K562 (cell line): ENCODE results near the gene CCDC33. TPM values are rescaled to one million over a fixed set of nuclear protein-coding genes. Genes with fewer than 3 reads are reported as not detected.
A peak's percentile ranks its signal among the peaks of the same experiment; 100 is the strongest.

Experiments used
- ATAC-seq: fragments of 200-7000 bp; cut with Tn5 transposase; 3 replicates; pipeline ENCODE4 v1.9.1; 2020; ENCODE audit warnings: moderate library complexity
- BruUV-seq: library from RNA; stranded (reverse); fragments of 400-500 nt; replicated peaks from 2 replicates; lab custom pipeline; 2021; lab: Mats Ljungman, UMichigan
- CTCF ChIA-PET: fragments of 300-600 bp; formaldehyde crosslinking; extraction: SDS; loops from one replicate; lab custom pipeline; 2021; ENCODE audit warnings: low intra/inter-chr PET ratio; lab: Yijun Ruan, JAX
- POLR2A ChIA-PET: fragments of 300-600, 350-650 bp; sonication (Branson Sonifier 250); formaldehyde crosslinking; extraction: SDS; loops from one replicate; lab custom pipeline; 2021; ENCODE audit warnings: antibody characterized with exemption, inconsistent platforms; lab: Yijun Ruan, JAX
- DNase-seq, 4 experiments: peaks; one replicate each; pipeline versions ENCODE4 v3.0.0 to v3.0.0-alpha.2; 2011 to 2018; ENCODE audit warnings: low spot score in 3 of 4, mixed read lengths in 3 of 4; ENCODE audit errors: extremely low read depth in 1 of 4
- FAIRE-seq: peaks from 2 replicates; lab custom pipeline; 2011; peaks lifted over from hg19 to GRCh38; lab: Jason Lieb, UNC
- H2AFZ ChIP-seq: 2 replicates; pipeline ENCODE4 v1.6.0; 2011; ENCODE audit warnings: low read depth, low read length, control low read depth, inconsistent platforms
- H3K27ac ChIP-seq: fragments of 200-600 bp; 3 replicates; pipeline ENCODE4 v1.8.0; 2011; ENCODE audit warnings: low read depth, mild to moderate bottlenecking, control low read depth, inconsistent platforms, low read length, moderate library complexity, mixed read lengths; ENCODE audit errors: extremely low read depth
- H3K27me3 ChIP-seq, 2 experiments: fragments of 300-600 bp in 1 of 2; 2 replicates in 1 of 2; 3 replicates in 1 of 2; pipeline versions ENCODE4 v1.6.0 to v1.8.0; 2011; ENCODE audit warnings: inconsistent platforms in 2 of 2, low read length in 2 of 2, mild to moderate bottlenecking in 1 of 2, mixed read lengths in 1 of 2, moderate library complexity in 1 of 2; ENCODE audit not compliant: control insufficient read depth in 2 of 2, insufficient read depth in 2 of 2
- H3K36me3 ChIP-seq: fragments of 300-600 bp; 3 replicates; pipeline ENCODE4 v1.8.0; 2011; ENCODE audit warnings: mild to moderate bottlenecking, low read length, inconsistent platforms; ENCODE audit not compliant: control insufficient read depth, insufficient read depth
- H3K4me1 ChIP-seq, 2 experiments: fragments of 200-600 bp in 1 of 2; replicated peaks in 1 of 2; 2 replicates in 1 of 2; 3 replicates in 1 of 2; pipeline versions ENCODE4 v1.5.1 to v1.8.0; 2011; ENCODE audit warnings: inconsistent platforms in 2 of 2, low read length in 2 of 2, mild to moderate bottlenecking in 1 of 2, mixed read lengths in 1 of 2, moderate library complexity in 1 of 2; ENCODE audit not compliant: control insufficient read depth in 2 of 2, insufficient read depth in 2 of 2
- H3K4me2 ChIP-seq: 2 replicates; pipeline ENCODE4 v1.6.1; 2011; ENCODE audit warnings: low read length, control low read depth, inconsistent platforms, mixed read lengths; ENCODE audit not compliant: insufficient read depth
- H3K4me3 ChIP-seq: fragments of 200-600 bp; sonication (generic), shearing (Covaris generic); 2 replicates; pipeline ENCODE4 v1.5.1; 2016; ENCODE audit warnings: control low read depth, inconsistent platforms
- H3K79me2 ChIP-seq: fragments of 200-600 bp; 3 replicates; pipeline ENCODE4 v1.8.0; 2011; ENCODE audit warnings: low read length, inconsistent platforms; ENCODE audit not compliant: control insufficient read depth, insufficient read depth
- H3K9ac ChIP-seq, 2 experiments: 2 replicates each; pipeline versions ENCODE4 v1.6.0 to v1.6.1; 2011; ENCODE audit warnings: low read depth in 2 of 2, low read length in 2 of 2, control low read depth in 1 of 2, inconsistent platforms in 1 of 2, mild to moderate bottlenecking in 1 of 2, mixed read lengths in 1 of 2; ENCODE audit not compliant: insufficient read depth in 1 of 2
- H3K9me1 ChIP-seq: one replicate; pipeline ENCODE4 v1.6.0; 2011; ENCODE audit warnings: inconsistent platforms, mild to moderate bottlenecking, low read length, moderate library complexity; ENCODE audit not compliant: control insufficient read depth, insufficient read depth
- H3K9me3 ChIP-seq: replicated peaks from 2 replicates; pipeline ENCODE4 v1.5.1; 2011; ENCODE audit warnings: low read depth, low read length, inconsistent platforms; ENCODE audit not compliant: control insufficient read depth, insufficient read depth
- H4K20me1 ChIP-seq: replicated peaks from 2 replicates; pipeline ENCODE4 v1.6.1; 2011; ENCODE audit warnings: low read length, inconsistent platforms, mixed read lengths; ENCODE audit not compliant: control insufficient read depth, insufficient read depth
- FOS ChIP-seq: IDR thresholded peaks from 3 replicates; pipeline ENCODE4 v1.6.1; 2011; ENCODE audit not compliant: insufficient read length; ENCODE audit errors: extremely low read depth
- FOXA1 ChIP-seq: fragments of 450-650 bp; IDR thresholded peaks from 2 replicates; pipeline ENCODE4 v1.6.1; 2016; ENCODE audit warnings: mild to moderate bottlenecking, borderline replicate concordance
- RAD21 ChIP-seq, 2 experiments: fragments of 250-450 bp in 1 of 2; fragments of 450-650 bp in 1 of 2; sonication (Bioruptor Pico) in 1 of 2; formaldehyde crosslinking in 1 of 2; IDR thresholded peaks in 1 of 2; conservative IDR thresholded peaks in 1 of 2; 2 replicates each; pipeline versions ENCODE4 v1.4.0 to v1.8.0; 2020 to 2022; ENCODE audit warnings: mild to moderate bottlenecking in 2 of 2, moderate library complexity in 1 of 2
- RBM39 ChIP-seq: fragments of 200-400 bp; formaldehyde crosslinking; optimal IDR thresholded peaks from 2 replicates; pipeline ENCODE3; 2018; ENCODE audit warnings: low read depth, low read length
- SMAD4 ChIP-seq: fragments of 250-450 bp; sonication (Bioruptor Pico); conservative IDR thresholded peaks from 2 replicates; pipeline ENCODE4 v1.8.0; 2021; ENCODE audit warnings: inconsistent platforms, mild to moderate bottlenecking, moderate library complexity
- SMC3 ChIP-seq: conservative IDR thresholded peaks from 2 replicates; pipeline ENCODE4 v1.6.1; 2011; ENCODE audit warnings: low read depth, low read length, improper control_type of control experiment; ENCODE audit not compliant: insufficient read depth
- WGBS: fragments of 100-300 bp; shearing (Covaris generic); methylation state at CpG from one replicate; pipeline ENCODE4 v1.1.6; 2016; ENCODE audit warnings: low coverage, mixed read lengths; ENCODE audit not compliant: insufficient coverage; ENCODE audit errors: missing lambda C conversion rate; 5-methylcytosine and 5-hydroxymethylcytosine counted together
- in situ Hi-C: fragments of 300-500 bp; cut with MboI; formaldehyde crosslinking; loops from 4 replicates; pipeline ENCODE4 v1.15.0; 2018; ENCODE audit warnings: inconsistent platforms, mixed read lengths
- intact Hi-C: fragments of 100-400 bp; cut with micrococcal nuclease; formaldehyde crosslinking; loops from 2 replicates; pipeline ENCODE4 v1.14.2; 2022
- polyA plus RNA-seq, 8 experiments: library from polyadenylated mRNA; depleted of rRNA in 4 of 8; stranded (reverse) in 5 of 8; unstranded in 3 of 8; fragments of >200 nt; fragmentation: Nextera tagmentation in 2 of 8; fragmentation: Illumina TruSeq in 1 of 8; extraction: Ambion mirVana in 2 of 8; extraction: Trizol in 1 of 8; gene quantifications; 2 replicates each; pipeline versions ENCODE4 v1.2.1 to v1.2.3, GENCODE V29; 2011 to 2014; ENCODE audit warnings: inconsistent platforms in 1 of 8, missing spikeins in 1 of 8
- total RNA-seq, 7 experiments: library from RNA; depleted of rRNA in 6 of 7; stranded (reverse); fragments of >200 nt in 6 of 7; fragmentation: Illumina TruSeq in 2 of 7; extraction: Trizol in 2 of 7; gene quantifications; 2 replicates each; pipeline versions ENCODE4 v1.2.1 to v1.2.3, GENCODE V29; 2011 to 2021; ENCODE audit warnings: low replicate concordance in 1 of 7
- TF ChIP-seq, protein P1 (sequence below), 2 experiments: fragments of 250-450 bp in 1 of 2; fragments of 450-650 bp in 1 of 2; sonication (Bioruptor Pico) in 1 of 2; IDR thresholded peaks; 2 replicates each; pipeline versions ENCODE4 v1.6.1 to v1.8.0; 2016 to 2021; ENCODE audit warnings: mild to moderate bottlenecking in 2 of 2, moderate library complexity in 2 of 2, missing compliant biosample characterization in 1 of 2, missing genetic modification characterization in 1 of 2
- TF ChIP-seq, protein P2 (sequence below), 2 experiments: fragments of 450-650 bp; formaldehyde crosslinking in 1 of 2; IDR thresholded peaks; 2 replicates each; pipeline versions ENCODE4 v1.4.0 to v1.6.1; 2014 to 2020; ENCODE audit warnings: mild to moderate bottlenecking in 2 of 2, borderline replicate concordance in 1 of 2, low read depth in 1 of 2
- TF ChIP-seq, protein P3 (sequence below), 3 experiments: IDR thresholded peaks in 2 of 3; conservative IDR thresholded peaks in 1 of 3; 2 replicates each; pipeline ENCODE4 v1.5.1; 2011 to 2012; ENCODE audit warnings: low read length in 3 of 3, mild to moderate bottlenecking in 3 of 3, control low read depth in 2 of 3, improper control_type of control experiment in 1 of 3, inconsistent platforms in 1 of 3, low read depth in 1 of 3, mixed read lengths in 1 of 3, moderate library complexity in 1 of 3; ENCODE audit not compliant: insufficient read depth in 2 of 3

The CCDC33 gene
- total and polyA plus RNA-seq, 9 of the 15 experiments (the other 6 are each of a cell fraction or from before 2014, with no cell fraction given) = 0.08 to 1.1 (median 0.15) TPM; not detected in 4

DNA sequence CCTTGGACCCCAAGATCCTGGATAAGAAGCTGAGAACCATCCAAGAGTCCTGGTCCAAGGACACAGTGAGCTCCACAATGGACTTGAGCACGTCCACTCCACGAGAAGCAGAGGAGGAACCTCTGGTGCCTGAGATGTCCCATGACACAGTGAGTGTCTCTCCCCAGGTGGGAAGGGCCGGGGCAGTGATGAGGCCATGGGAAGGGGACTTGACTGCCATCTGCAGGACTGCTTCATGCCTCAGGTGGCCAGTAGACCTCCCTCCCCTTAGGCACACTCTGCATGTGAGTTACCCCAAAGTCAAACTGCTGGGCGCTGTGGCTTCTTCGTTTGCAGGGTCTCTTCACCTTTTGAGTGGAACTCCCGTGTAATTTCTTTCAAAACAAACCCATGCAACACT, 59.7 kb downstream of the CCDC33 start:
- intact Hi-C loops = loop anchor here (10.0 kb wide), 1 partner anchor 51 kb away; no protein-coding TSS in a partner anchor
- WGBS = 1% methylated on average over 6 of the region's 6 CpGs
- TF ChIP-seq RAD21 (CRISPR knock-in tag; conservative IDR thresholded peaks at IDR 0.05 in 1 of 2, IDR thresholded peaks at IDR 0.05 in 1 of 2) (peak in 1 of 2 experiments; percentile 53; a peak in 2 of 4 replicates), SMAD4 (CRISPR knock-in tag) (no peak), FOS (no peak), FOXA1 (no peak), SMC3 (0 out of 2 replicates have a peak, but pooled peaks have one; percentile 4), RBM39 (no peak)
- TF ChIP-seq, protein P1, sequence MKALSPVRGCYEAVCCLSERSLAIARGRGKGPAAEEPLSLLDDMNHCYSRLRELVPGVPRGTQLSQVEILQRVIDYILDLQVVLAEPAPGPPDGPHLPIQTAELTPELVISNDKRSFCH (CRISPR knock-in tag; IDR thresholded peaks at IDR 0.05) = no peak
- TF ChIP-seq, protein P1 (tag; IDR thresholded peaks at IDR 0.05) = no peak
- TF ChIP-seq, protein P2, sequence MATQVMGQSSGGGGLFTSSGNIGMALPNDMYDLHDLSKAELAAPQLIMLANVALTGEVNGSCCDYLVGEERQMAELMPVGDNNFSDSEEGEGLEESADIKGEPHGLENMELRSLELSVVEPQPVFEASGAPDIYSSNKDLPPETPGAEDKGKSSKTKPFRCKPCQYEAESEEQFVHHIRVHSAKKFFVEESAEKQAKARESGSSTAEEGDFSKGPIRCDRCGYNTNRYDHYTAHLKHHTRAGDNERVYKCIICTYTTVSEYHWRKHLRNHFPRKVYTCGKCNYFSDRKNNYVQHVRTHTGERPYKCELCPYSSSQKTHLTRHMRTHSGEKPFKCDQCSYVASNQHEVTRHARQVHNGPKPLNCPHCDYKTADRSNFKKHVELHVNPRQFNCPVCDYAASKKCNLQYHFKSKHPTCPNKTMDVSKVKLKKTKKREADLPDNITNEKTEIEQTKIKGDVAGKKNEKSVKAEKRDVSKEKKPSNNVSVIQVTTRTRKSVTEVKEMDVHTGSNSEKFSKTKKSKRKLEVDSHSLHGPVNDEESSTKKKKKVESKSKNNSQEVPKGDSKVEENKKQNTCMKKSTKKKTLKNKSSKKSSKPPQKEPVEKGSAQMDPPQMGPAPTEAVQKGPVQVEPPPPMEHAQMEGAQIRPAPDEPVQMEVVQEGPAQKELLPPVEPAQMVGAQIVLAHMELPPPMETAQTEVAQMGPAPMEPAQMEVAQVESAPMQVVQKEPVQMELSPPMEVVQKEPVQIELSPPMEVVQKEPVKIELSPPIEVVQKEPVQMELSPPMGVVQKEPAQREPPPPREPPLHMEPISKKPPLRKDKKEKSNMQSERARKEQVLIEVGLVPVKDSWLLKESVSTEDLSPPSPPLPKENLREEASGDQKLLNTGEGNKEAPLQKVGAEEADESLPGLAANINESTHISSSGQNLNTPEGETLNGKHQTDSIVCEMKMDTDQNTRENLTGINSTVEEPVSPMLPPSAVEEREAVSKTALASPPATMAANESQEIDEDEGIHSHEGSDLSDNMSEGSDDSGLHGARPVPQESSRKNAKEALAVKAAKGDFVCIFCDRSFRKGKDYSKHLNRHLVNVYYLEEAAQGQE (IDR thresholded peaks at IDR 0.05; ENCODE audit: borderline replicate concordance) = peak; percentile 22; the same call in 1 of the 2 replicates
- TF ChIP-seq, protein P2 (CRISPR knock-in tag; IDR thresholded peaks at IDR 0.05; ENCODE audit: low read depth) = no peak
- TF ChIP-seq, protein P3, sequence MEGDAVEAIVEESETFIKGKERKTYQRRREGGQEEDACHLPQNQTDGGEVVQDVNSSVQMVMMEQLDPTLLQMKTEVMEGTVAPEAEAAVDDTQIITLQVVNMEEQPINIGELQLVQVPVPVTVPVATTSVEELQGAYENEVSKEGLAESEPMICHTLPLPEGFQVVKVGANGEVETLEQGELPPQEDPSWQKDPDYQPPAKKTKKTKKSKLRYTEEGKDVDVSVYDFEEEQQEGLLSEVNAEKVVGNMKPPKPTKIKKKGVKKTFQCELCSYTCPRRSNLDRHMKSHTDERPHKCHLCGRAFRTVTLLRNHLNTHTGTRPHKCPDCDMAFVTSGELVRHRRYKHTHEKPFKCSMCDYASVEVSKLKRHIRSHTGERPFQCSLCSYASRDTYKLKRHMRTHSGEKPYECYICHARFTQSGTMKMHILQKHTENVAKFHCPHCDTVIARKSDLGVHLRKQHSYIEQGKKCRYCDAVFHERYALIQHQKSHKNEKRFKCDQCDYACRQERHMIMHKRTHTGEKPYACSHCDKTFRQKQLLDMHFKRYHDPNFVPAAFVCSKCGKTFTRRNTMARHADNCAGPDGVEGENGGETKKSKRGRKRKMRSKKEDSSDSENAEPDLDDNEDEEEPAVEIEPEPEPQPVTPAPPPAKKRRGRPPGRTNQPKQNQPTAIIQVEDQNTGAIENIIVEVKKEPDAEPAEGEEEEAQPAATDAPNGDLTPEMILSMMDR (IDR thresholded peaks at IDR 0.05 in 2 of 3, conservative IDR thresholded peaks at IDR 0.05 in 1 of 3; ENCODE audit: insufficient read depth in 2 of 3, low read depth in 1 of 3, low read length in 3 of 3) = peak; percentile 31 to 32 (median 32); a peak in 3 of 6 replicates

More for the DNA sequence above, 59.7 kb downstream of the CCDC33 start:
- no TSS peak for BruUV-seq
- peaks cover 3% of the 10 kb centered on the region for H3K9me1 ChIP-seq
- no peak overlapping the region for H3K9ac ChIP-seq
- ChIA-PET CTCF (no interaction called here), POLR2A (interaction anchor here (0.6 kb wide), 1 partner anchor 360 kb away, joined by 3 read pairs; no protein-coding TSS in a partner anchor)
- peaks cover 17 to 21% of the 10 kb centered on the region in 2 experiments; a peak in 4 of 5 replicates for H3K27me3 ChIP-seq
- H3K4me3 ChIP-seq = no peak overlapping the region
- H3K4me2 ChIP-seq = no peak overlapping the region
- H3K36me3 ChIP-seq = no peaks in the 10 kb centered on the region
- H3K4me1 ChIP-seq = peaks cover 5 to 10% of the 10 kb centered on the region in 2 experiments; a peak in 4 of 5 replicates
- no peak overlapping the region for H2AFZ ChIP-seq
- in situ Hi-C loops = loop anchor here (25.0 kb wide), 1 partner anchor 1658 kb away; no protein-coding TSS in a partner anchor
- ATAC-seq (peak; percentile 57; the same call in 2 of the 3 replicates), DNase-seq (peak in 3 of 4 experiments; percentile 25 to 43 (median 26)), FAIRE-seq (peak; percentile 56)
- no peak overlapping the region for H3K27ac ChIP-seq
- H3K79me2 ChIP-seq = no peaks in the 10 kb centered on the region
- H4K20me1 ChIP-seq = peaks cover 22% of the 10 kb centered on the region
- no peaks in the 10 kb centered on the region for H3K9me3 ChIP-seq
